ENCODE measurements around the gene SMIM10L1. TPM values are rescaled to one million over a fixed set of nuclear protein-coding genes. Genes with fewer than 3 reads are reported as not detected.

The SMIM10L1 gene
- total RNA-seq, 1 experiment from 2014 or later = 10.7 TPM

GRCh38 chr12:11186837-11187236 lies 15.8 kb downstream of the SMIM10L1 start, which contains the start of gene TAS2R42:
TSS of gene TAS2R42 (minus strand) at chr12:11186937. CDS start at chr12:11186937, 0 bp downstream.
- DNase-seq (ENCODE audit: low read depth) = no peak

DNA sequence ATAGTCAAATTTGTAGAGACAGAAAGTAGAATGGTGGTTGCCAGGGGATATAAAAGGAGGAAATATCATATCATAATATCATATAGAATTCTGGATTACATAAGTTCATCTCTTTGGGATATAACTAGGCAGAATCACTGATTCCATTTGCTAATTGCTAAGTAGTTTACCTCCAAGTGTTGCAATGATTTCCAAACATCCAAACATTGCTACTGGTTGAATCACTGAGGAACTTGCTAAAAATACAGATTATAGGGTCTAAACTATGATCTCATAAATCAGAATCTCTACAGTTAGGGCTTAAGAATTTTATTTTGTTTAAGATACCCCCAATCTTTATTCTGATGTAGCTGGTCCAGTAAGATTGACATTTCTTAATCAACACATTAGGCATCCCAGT lies 31.8 kb downstream of the SMIM10L1 start:
- DNase-seq (ENCODE audit: low read depth) = no peak

- DNase-seq (ENCODE audit: low read depth) = no peak
These were observed 33.2 kb downstream of the SMIM10L1 start for GRCh38 chr12:11204173-11204572.

GRCh38 chr12:11209113-11209512 lies 38.1 kb downstream of the SMIM10L1 start:
- DNase-seq (ENCODE audit: low read depth) = no peak

Other genes with a start within 250 kb of the SMIM10L1 start
- gene PRH2, start 242.0 kb upstream of the SMIM10L1 start, total RNA-seq (2014; rRNA removed; shearing (Covaris generic)) = not detected in 2 replicates
- gene TAS2R14, start 231.9 kb upstream of the SMIM10L1 start, total RNA-seq (2014; rRNA removed; shearing (Covaris generic)) = 0.34 and 0.89 TPM in 2 replicates
- gene TAS2R50, start 184.3 kb upstream of the SMIM10L1 start, total RNA-seq (2014; rRNA removed; shearing (Covaris generic)) = 0.25 TPM in 1 of 2 replicates, not detected in the other
- 0.07 TPM in 1 of 2 replicates, not detected in the other for gene TAS2R20, start 172.9 kb upstream of the SMIM10L1 start, total RNA-seq (2014; rRNA removed; shearing (Covaris generic))
- 0.22 TPM in 1 of 2 replicates, not detected in the other for gene TAS2R19, start 148.6 kb upstream of the SMIM10L1 start, total RNA-seq (2014; rRNA removed; shearing (Covaris generic))
- gene TAS2R31, start 139.8 kb upstream of the SMIM10L1 start, total RNA-seq (2014; rRNA removed; shearing (Covaris generic)) = 0.12 and 0.27 TPM in 2 replicates
- gene TAS2R46, start 108.9 kb upstream of the SMIM10L1 start, total RNA-seq (2014; rRNA removed; shearing (Covaris generic)) = not detected in 2 replicates
- 0.25 TPM in 1 of 2 replicates, not detected in the other for gene TAS2R43, start 78.9 kb upstream of the SMIM10L1 start, total RNA-seq (2014; rRNA removed; shearing (Covaris generic))
- 0.89 TPM in 1 of 2 replicates, not detected in the other for gene TAS2R30, start 36.5 kb upstream of the SMIM10L1 start, total RNA-seq (2014; rRNA removed; shearing (Covaris generic))
- not detected in 2 replicates for gene TAS2R42, start 15.7 kb downstream of the SMIM10L1 start, total RNA-seq (2014; rRNA removed; shearing (Covaris generic))
- gene PRB3, start 98.5 kb downstream of the SMIM10L1 start, total RNA-seq (2014; rRNA removed; shearing (Covaris generic)) = not detected in 2 replicates
- gene PRB4, start 139.2 kb downstream of the SMIM10L1 start, total RNA-seq (2014; rRNA removed; shearing (Covaris generic)) = not detected in 2 replicates
- not detected in 2 replicates for gene PRB2, start 224.4 kb downstream of the SMIM10L1 start, total RNA-seq (2014; rRNA removed; shearing (Covaris generic))

All from M059J (cell line).